Measurements from ENCODE around the gene UBA3.

- TF ChIP-seq CTCF (IDR thresholded peaks at IDR 0.05) (no peak), POLR2A (IDR thresholded peaks at IDR 0.05; ENCODE audit: low read depth) (no peak), POLR2AphosphoS5 (IDR thresholded peaks at IDR 0.05) (no peak), EP300 (IDR thresholded peaks at IDR 0.05) (no peak)
Measured at GRCh38 chr3:69052472-69052898, 27.7 kb downstream of the UBA3 start.
